Astrocyte (in vitro differentiated cells and primary cell): ENCODE measurements around the gene GADL1. TPM values are rescaled to one million over a fixed set of nuclear protein-coding genes. Genes with fewer than 3 reads are reported as not detected.
A peak's percentile ranks its signal among the peaks of the same experiment; 100 is the strongest.

Experiments
- DNase-seq: peaks from one replicate; pipeline ENCODE4 v3.0.0-alpha.2; 2010; ENCODE audit warnings: low read depth
- FAIRE-seq: peaks from 2 replicates; lab custom pipeline; 2011; peaks lifted over from hg19 to GRCh38; lab: Jason Lieb, UNC
- H2AFZ ChIP-seq: 2 replicates; pipeline ENCODE4 v1.6.0; 2012; ENCODE audit warnings: low read depth, low read length, inconsistent platforms
- H3K27ac ChIP-seq: 2 replicates; pipeline ENCODE4 v1.5.1; 2011; ENCODE audit warnings: low read depth, low read length, inconsistent platforms
- H3K27me3 ChIP-seq: 2 replicates; pipeline ENCODE4 v1.6.0; 2011; ENCODE audit warnings: low read length, inconsistent platforms; ENCODE audit not compliant: insufficient read depth
- H3K36me3 ChIP-seq: 2 replicates; pipeline ENCODE4 v1.5.1; 2011; ENCODE audit warnings: low read length, inconsistent platforms; ENCODE audit not compliant: insufficient read depth
- H3K4me1 ChIP-seq: 2 replicates; pipeline ENCODE4 v1.5.1; 2011; ENCODE audit warnings: low read length, inconsistent platforms; ENCODE audit not compliant: insufficient read depth
- H3K4me2 ChIP-seq: 2 replicates; pipeline ENCODE4 v1.6.0; 2012; ENCODE audit warnings: low read length, inconsistent platforms
- H3K4me3 ChIP-seq: 2 replicates; pipeline ENCODE4 v1.5.1; 2011; ENCODE audit warnings: low read depth, mild to moderate bottlenecking, low read length, inconsistent platforms; ENCODE audit not compliant: insufficient read depth
- H3K79me2 ChIP-seq: 2 replicates; pipeline ENCODE4 v1.6.0; 2012; ENCODE audit warnings: mild to moderate bottlenecking, low read length, inconsistent platforms; ENCODE audit not compliant: insufficient read depth
- H3K9ac ChIP-seq: 2 replicates; pipeline ENCODE4 v1.6.0; 2012; ENCODE audit warnings: mild to moderate bottlenecking, low read length, inconsistent platforms
- H3K9me3 ChIP-seq: 2 replicates; pipeline ENCODE4 v1.5.1; 2012; ENCODE audit warnings: low read depth, mild to moderate bottlenecking, low read length, inconsistent platforms; ENCODE audit not compliant: insufficient read depth
- H4K20me1 ChIP-seq: 2 replicates; pipeline ENCODE4 v1.6.0; 2012; ENCODE audit warnings: low read length, inconsistent platforms; ENCODE audit not compliant: insufficient read depth
- H3K27ac Mint-ChIP-seq: one replicate; pipeline ENCODE4 v1.8.0; 2021; ENCODE audit warnings: mild to moderate bottlenecking, mixed read lengths; ENCODE audit not compliant: unreplicated experiment
- H3K27me3 Mint-ChIP-seq: one replicate; pipeline ENCODE4 v1.8.0; 2021; ENCODE audit warnings: low read depth, mixed read lengths; ENCODE audit not compliant: unreplicated experiment
- H3K36me3 Mint-ChIP-seq: one replicate; pipeline ENCODE4 v1.8.0; 2021; ENCODE audit warnings: low read depth, mixed read lengths; ENCODE audit not compliant: unreplicated experiment
- H3K4me1 Mint-ChIP-seq: one replicate; pipeline ENCODE4 v1.8.0; 2021; ENCODE audit warnings: low read depth, mixed read lengths; ENCODE audit not compliant: unreplicated experiment
- H3K4me3 Mint-ChIP-seq: one replicate; pipeline ENCODE4 v1.8.0; 2021; ENCODE audit warnings: mild to moderate bottlenecking, moderate library complexity, mixed read lengths; ENCODE audit not compliant: unreplicated experiment
- H3K9me3 Mint-ChIP-seq: one replicate; pipeline ENCODE4 v1.8.0; 2021; ENCODE audit warnings: mild to moderate bottlenecking, mixed read lengths; ENCODE audit not compliant: unreplicated experiment
- CTCF ChIP-seq: IDR thresholded peaks from 2 replicates; pipeline ENCODE4 v1.5.1; 2011; ENCODE audit warnings: low read depth, mild to moderate bottlenecking, inconsistent platforms, low read length, moderate library complexity; ENCODE audit not compliant: insufficient read depth
- EZH2 ChIP-seq: IDR thresholded peaks from 2 replicates; pipeline ENCODE4 v1.6.1; 2012; ENCODE audit warnings: mild to moderate bottlenecking, low read length, inconsistent platforms; ENCODE audit not compliant: insufficient read depth
- total RNA-seq: library from RNA; stranded (reverse); gene quantifications from 2 replicates; pipeline ENCODE4 v1.2.1, GENCODE V29; 2021

The GADL1 gene
- total RNA-seq, 1 donor from 2014 or later, result 0.09 TPM

- TF ChIP-seq CTCF (no peak), EZH2 (no peak)
- no peak for FAIRE-seq
These were observed 67.9 kb downstream of the GADL1 start for GRCh38 chr3:30826531-30826942.

GRCh38 chr3:30819067-30819798, 75.2 kb downstream of the GADL1 start:
- Histone ChIP-seq H3K9ac (no peak overlapping the region), H3K9me3 (no peaks in the 10 kb centered on the region), H2AFZ (no peak overlapping the region), H3K36me3 (no peaks in the 10 kb centered on the region), H3K79me2 (no peaks in the 10 kb centered on the region), H3K4me2 (no peak overlapping the region), H3K27ac (no peak overlapping the region), H3K4me1 (no peaks in the 10 kb centered on the region), H3K27me3 (no peaks in the 10 kb centered on the region), H4K20me1 (no peaks in the 10 kb centered on the region), H3K4me3 (no peak overlapping the region)
- FAIRE-seq (no peak), DNase-seq (no peak)
- H3K4me1 Mint-ChIP-seq, result no peaks in the 10 kb centered on the region
- peaks cover 4% of the 10 kb centered on the region for H3K27me3 Mint-ChIP-seq
- H3K27ac Mint-ChIP-seq, result no peak overlapping the region
- TF ChIP-seq CTCF, result no peak
- no peak for TF ChIP-seq EZH2
- H3K36me3 Mint-ChIP-seq, result no peaks in the 10 kb centered on the region
- H3K4me3 Mint-ChIP-seq, result no peak overlapping the region
- H3K9me3 Mint-ChIP-seq, result no peaks in the 10 kb centered on the region

More at GRCh38 chr3:30826531-30826942, 67.9 kb downstream of the GADL1 start:
- H3K27me3 Mint-ChIP-seq, result peaks cover 4% of the 10 kb centered on the region
- H3K4me3 ChIP-seq, result no peak overlapping the region
- no peaks in the 10 kb centered on the region for H3K27me3 ChIP-seq
- no peaks in the 10 kb centered on the region for H3K4me1 ChIP-seq
- no peak overlapping the region for H3K4me2 ChIP-seq
- no peak overlapping the region for H2AFZ ChIP-seq
- H3K36me3 Mint-ChIP-seq, result no peaks in the 10 kb centered on the region
- no peaks in the 10 kb centered on the region for H4K20me1 ChIP-seq
- H3K9me3 ChIP-seq, result no peaks in the 10 kb centered on the region
- H3K27ac ChIP-seq, result no peak overlapping the region
- no peak overlapping the region for H3K9ac ChIP-seq
- H3K36me3 ChIP-seq, result no peaks in the 10 kb centered on the region
- no peaks in the 10 kb centered on the region for H3K4me1 Mint-ChIP-seq
- DNase-seq, result peak; percentile 47
- no peaks in the 10 kb centered on the region for H3K79me2 ChIP-seq
- no peaks in the 10 kb centered on the region for H3K9me3 Mint-ChIP-seq
- H3K27ac Mint-ChIP-seq, result no peak overlapping the region
- H3K4me3 Mint-ChIP-seq, result no peak overlapping the region

- Histone ChIP-seq H3K27ac (no peak overlapping the region), H3K27me3 (no peaks in the 10 kb centered on the region), H3K9me3 (no peaks in the 10 kb centered on the region), H3K4me1 (no peaks in the 10 kb centered on the region), H3K36me3 (no peaks in the 10 kb centered on the region), H3K4me2 (no peak overlapping the region), H3K79me2 (no peaks in the 10 kb centered on the region), H3K4me3 (no peak overlapping the region), H2AFZ (no peak overlapping the region), H3K9ac (no peak overlapping the region), H4K20me1 (no peaks in the 10 kb centered on the region)
- no peak for TF ChIP-seq EZH2
- no peaks in the 10 kb centered on the region for H3K9me3 Mint-ChIP-seq
- H3K4me3 Mint-ChIP-seq, result no peak overlapping the region
- no peaks in the 10 kb centered on the region for H3K36me3 Mint-ChIP-seq
- DNase-seq (no peak), FAIRE-seq (no peak)
- H3K4me1 Mint-ChIP-seq, result no peaks in the 10 kb centered on the region
- H3K27me3 Mint-ChIP-seq, result no peaks in the 10 kb centered on the region
- H3K27ac Mint-ChIP-seq, result no peak overlapping the region
These were observed 80.7 kb downstream of the GADL1 start for GRCh38 chr3:30813734-30814133.
